NK-92 (cell line): ENCODE measurements around the gene TRIM45.
"Not testable (repeated sequence)": the region's sequence is repeated elsewhere in the genome, so short reads cannot be mapped to it uniquely, and the experiment has no call there.

Experiments used
- DNase-seq: peaks from one replicate; lab custom pipeline; 2025; ENCODE audit not compliant: unreplicated experiment; lab: John Stamatoyannopoulos, UW

Gene TRIM45

GRCh38 chr1:117130526-117130925 lies 9.0 kb upstream of the TRIM45 start:
- no peak for DNase-seq

DNA sequence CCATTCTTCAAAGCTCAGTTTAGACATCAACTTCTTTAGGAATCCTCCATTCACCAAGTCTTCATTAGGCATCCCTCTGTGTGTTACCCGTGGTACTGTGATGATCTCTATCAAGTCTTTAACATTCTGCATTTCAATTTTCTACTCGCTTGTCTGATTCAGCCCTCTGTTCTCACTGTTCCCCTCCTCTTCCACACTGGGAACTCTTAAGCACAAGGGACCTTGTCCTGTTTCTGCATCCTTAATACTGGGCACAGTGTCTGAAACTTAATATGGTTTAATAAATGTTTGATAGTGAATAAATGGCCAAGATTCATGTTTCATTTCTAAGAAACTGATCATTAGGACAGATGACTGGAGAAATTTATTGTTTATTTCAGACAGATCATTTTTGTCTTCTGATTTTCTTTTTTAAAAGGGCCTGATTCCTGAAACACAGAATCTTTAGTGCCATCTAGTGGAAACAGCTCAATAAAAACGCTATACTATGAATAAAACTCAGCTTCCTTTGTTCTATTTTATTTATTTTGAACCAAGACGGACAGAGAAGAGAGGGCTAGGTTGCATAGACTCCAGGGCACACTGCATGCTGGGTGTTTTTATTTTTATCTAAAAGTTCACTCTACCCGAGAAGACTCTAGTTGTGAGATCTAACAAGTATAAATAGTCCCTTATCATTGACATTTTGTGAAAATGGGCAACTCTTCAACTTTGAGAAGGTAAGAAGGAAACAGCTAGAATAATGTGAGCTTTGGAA lies 7.0 kb upstream of the TRIM45 start:
- no peak for DNase-seq

DNA sequence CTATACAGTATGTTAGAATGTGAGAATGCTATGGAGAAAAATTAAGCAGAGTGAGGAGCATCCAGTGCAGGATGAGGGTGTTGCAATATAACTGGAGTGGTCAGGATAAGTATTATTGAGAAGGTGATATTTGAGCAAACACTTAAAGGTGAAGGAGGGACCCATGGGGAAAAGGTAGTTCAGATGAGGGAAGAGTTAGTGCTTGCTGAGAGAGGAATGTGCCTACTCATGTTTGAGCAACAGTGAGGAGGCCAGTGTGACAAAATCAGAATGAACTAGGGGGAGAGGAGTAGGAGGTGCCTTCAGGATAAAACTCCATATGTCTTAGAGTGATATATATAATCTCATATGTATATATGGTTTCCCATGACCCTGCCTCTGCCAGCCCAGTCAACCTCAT lies 6.2 kb upstream of the TRIM45 start:
- DNase-seq = no peak

GRCh38 chr1:117124661-117125060 lies 3.1 kb upstream of the TRIM45 start:
- no peak for DNase-seq

GRCh38 chr1:117123274-117123673 lies 1.7 kb upstream of the TRIM45 start:
- no peak for DNase-seq

DNA sequence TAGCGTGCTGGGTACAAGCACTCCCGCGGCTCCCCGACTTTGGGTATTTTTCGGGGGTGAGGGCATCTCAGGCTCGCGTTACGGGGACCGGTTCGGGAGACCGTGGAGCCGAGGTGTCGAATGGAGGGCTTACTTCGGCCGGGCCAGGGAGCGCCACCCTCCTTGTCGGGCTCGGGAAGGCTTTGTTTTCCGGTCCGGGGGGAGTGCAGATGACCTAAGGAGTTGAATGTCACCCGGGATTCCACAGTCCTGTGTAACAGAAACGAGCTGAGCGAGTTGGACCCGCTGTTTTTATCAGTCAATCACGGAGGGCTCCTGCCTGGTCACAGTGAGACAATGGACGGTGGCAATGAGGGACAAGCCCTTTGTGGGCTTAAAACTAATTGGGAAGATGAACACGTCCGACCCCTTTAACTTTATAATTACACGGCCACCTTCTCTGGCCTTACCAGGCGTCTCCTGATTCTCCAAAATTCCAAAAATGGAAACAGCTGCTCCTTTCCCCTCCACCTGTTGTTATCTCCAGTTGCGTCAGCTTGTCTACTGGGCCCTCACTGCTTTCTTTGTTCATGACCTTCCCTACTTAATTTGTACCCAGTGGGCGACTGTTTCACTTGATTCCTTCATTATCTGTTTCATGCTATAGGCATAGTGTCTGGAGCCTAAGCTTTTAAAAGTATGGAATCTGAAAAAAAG lies 929 bp upstream of the TRIM45 start:
- no peak for DNase-seq

DNA sequence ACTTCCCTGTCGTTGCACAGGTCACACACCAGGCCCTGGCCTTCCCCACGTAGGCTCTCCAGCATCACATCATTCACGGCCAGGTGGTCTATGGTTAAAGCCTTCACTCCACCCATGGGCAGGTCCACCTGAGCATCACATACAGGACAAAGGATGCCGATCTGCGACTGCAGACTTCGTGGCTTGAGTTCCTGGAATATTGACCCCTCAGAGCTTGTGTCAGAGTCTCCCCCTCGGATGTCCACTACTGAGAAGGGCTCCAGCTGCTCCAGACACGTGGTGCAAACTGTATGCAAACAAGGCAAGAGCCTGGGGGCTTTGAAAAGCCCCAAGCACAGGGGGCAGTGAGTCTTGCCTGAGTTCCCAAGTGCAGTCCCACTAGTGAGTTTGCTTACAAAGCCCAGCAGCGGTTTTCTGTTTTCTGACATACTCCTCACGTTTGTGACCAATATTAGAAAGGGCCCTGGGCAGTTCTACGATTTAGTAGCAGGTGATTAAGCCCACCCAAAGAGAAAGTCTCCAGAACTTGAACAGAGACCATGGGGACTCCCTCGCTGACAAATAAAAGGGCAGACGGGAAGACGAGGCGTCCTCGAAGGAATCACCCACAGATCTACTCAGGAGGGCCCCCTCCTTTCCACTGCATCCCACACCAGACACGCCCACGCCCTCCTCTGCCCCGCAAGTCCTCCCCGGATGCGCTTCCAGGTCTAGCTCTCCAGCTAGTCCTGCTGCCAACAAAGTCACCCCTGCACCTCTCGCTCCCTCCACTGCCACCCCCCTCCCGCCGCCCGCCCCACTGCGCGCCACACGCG lies 568 bp downstream of the TRIM45 start:
- no peak for DNase-seq

DNA sequence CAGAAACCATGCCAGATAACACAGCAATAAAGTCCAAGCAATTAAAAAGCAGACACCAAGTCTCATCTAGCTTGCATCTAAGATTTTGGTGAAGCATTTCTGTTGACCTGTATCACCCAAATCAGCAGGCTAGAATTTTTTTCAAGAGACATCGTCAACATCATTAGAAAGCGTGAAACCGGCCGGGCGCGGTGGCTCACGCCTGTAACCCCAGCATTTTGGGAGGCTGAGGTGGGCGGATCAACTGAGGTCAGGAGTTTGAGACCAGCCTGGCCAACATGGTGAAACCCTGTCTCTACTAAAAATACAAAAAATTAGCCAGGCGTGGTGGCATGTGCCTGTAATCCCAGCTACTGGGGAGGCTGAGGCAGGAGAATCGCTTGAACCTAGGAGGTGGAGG lies 2.4 kb downstream of the TRIM45 start:
- not testable (repeated sequence) for DNase-seq

GRCh38 chr1:117118137-117118536 lies 3.4 kb downstream of the TRIM45 start:
- DNase-seq = no peak

GRCh38 chr1:117117697-117118096 lies 3.9 kb downstream of the TRIM45 start:
- DNase-seq = no peak

DNA sequence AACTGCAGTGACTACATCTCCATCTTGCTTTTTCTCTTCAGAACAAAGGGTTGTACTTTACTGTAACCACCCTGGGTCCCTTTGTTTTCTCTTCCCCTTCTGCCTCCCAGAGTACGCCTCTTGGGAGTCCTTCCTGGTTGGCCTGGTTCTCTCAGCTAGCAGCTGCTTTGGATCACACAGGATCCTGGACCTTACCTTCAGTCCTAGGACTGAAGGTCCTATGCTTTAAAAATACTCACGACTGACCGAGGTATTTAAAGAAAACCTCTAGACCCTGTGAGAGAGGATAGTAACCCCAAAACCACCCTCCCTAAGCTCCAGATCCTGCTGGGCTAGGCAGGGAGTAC lies 4.8 kb downstream of the TRIM45 start:
- DNase-seq = no peak

GRCh38 chr1:117116090-117116783 lies 5.3 kb downstream of the TRIM45 start:
- DNase-seq = no peak

- DNase-seq = no peak
These were observed 6.7 kb downstream of the TRIM45 start for GRCh38 chr1:117114877-117115276.

- no peak for DNase-seq
These were observed 8.3 kb downstream of the TRIM45 start for GRCh38 chr1:117113199-117113598.

- DNase-seq = no peak
These were observed 9.4 kb downstream of the TRIM45 start for GRCh38 chr1:117112047-117112717.

DNA sequence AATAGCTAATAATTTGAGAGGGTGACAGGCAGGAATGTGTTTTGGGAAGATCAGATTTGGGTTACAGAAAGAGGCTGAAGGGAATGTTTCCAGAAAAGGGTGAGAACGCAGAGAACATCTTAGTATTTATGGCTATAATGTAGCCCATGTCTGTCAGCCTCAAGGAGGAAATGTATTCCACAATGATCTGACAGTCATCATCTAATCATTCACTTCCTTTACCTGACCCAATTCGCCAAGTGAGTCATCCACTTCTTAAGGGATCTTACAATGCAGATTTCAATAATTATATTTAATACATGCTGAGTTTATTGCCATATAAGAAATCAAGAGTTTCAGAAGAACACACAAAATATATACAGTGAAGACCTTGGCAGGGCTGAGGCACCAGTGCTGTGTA lies 10.8 kb downstream of the TRIM45 start:
- DNase-seq = no peak

- DNase-seq = no peak
These were observed 14.2 kb downstream of the TRIM45 start for GRCh38 chr1:117107364-117107763.

DNA sequence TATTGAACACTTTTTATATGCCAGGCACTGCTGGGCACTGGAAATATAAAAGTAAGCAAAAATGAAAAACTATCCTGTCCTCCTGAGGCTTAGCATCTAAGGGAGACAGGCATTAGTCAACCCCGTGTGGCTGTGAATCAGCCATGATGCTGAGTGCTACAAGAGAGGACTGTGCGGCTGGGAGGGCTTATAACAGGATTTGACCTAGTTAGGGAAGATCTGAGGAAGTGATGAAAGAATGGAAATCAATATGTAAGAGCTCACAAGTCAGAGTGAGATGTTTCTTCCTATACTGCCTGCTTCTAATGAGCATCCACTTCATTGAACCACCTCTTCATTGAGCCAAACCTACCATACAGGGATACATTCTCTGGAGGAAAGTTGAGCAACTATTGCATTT lies 15.1 kb downstream of the TRIM45 start:
- no peak for DNase-seq

DNA sequence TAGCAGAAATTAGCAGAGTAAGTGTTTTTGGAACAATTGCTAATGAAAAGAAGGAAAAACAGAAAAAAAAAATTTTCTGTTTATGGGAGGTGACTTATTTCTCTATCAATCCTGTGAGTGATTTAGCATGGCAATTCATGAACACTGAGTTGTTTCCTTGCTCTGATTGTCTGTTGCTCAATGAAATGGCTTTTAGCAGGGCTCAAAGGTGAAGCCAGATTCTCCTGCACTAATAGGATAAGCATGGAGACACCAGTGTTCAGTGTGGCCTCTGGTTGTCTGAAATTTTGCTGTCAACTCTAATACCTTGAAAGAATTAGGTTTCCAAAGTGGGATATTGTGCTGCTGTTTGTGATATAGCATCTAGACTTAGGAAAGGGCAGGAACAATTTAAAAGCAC lies 15.8 kb downstream of the TRIM45 start:
- DNase-seq = no peak

- DNase-seq = no peak
These were observed 16.6 kb downstream of the TRIM45 start for GRCh38 chr1:117104986-117105385.

DNA sequence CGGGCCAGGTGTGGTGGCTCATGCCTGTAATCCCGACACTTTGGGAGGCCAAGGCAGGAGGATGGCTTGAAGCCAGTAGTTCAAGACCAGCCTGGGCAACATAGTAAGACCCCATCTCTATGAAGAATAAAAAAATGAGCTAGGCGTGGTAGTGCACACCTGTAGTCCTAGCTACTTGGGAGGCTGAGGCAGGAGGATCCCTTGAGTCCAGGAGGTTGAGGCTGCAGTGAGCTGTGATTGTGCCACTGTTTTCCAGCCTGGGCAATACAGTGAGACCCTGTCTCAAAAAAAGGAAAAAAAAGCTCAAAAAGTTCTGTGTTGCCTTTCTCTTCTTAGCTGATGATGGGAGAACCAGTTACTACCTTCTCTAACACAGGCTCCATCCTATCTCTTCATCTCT lies 19.7 kb downstream of the TRIM45 start:
- DNase-seq = not testable (repeated sequence)
